A375 (cell line): ENCODE data around the gene LRRC42. TPM values are rescaled to one million over a fixed set of nuclear protein-coding genes. Genes with fewer than 3 reads are reported as not detected.

Experiments
- total RNA-seq: library from RNA; depleted of rRNA; stranded (reverse); fragments of >200 nt; shearing (Covaris generic); gene quantifications from 2 replicates; pipeline ENCODE4 v1.2.3, GENCODE V29; 2014; rRNA removed

Gene LRRC42, protein sequence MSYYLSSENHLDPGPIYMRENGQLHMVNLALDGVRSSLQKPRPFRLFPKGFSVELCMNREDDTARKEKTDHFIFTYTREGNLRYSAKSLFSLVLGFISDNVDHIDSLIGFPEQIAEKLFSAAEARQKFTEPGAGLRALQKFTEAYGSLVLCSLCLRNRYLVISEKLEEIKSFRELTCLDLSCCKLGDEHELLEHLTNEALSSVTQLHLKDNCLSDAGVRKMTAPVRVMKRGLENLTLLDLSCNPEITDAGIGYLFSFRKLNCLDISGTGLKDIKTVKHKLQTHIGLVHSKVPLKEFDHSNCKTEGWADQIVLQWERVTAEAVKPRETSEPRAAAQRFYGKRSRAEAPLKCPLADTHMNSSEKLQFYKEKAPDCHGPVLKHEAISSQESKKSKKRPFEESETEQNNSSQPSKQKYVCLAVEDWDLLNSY
- 15.8 and 17.8 TPM in 2 replicates for total RNA-seq

GRCh38 chr1:53946252-53947171 lies at the start of gene LRRC42:
Gene LRRC42, plus strand, starts transcription at chr1:53946350. Its CDS starts 5,650 bp downstream, at chr1:53952000.

GRCh38 chr1:53945433-53946251 lies 508 bp upstream of the LRRC42 start, which contains the start of gene IFT25:
Gene IFT25, minus strand, starts transcription at chr1:53945699. Its CDS starts 5,617 bp downstream, at chr1:53940082.

Other genes with a start within 250 kb of the LRRC42 start
- gene GLIS1, start 207.2 kb upstream of the LRRC42 start, total RNA-seq, result 0.08 TPM in 2 replicates
- 28.2 and 30.3 TPM in 2 replicates for gene NDC1, start 108.1 kb upstream of the LRRC42 start, total RNA-seq
- 12.6 and 13.6 TPM in 2 replicates for gene YIPF1, start 56.6 kb upstream of the LRRC42 start, total RNA-seq
- gene DIO1, start 52.2 kb upstream of the LRRC42 start, total RNA-seq, result not detected in 2 replicates
- gene IFT25, start 651 bp upstream of the LRRC42 start, total RNA-seq, result 55.2 and 61.4 TPM in 2 replicates
- gene LDLRAD1, start 71.8 kb downstream of the LRRC42 start, total RNA-seq, result not detected in 2 replicates
- gene TMEM59, start 106.9 kb downstream of the LRRC42 start, total RNA-seq, result 104 and 150 TPM in 2 replicates
- gene TCEANC2, start 107.3 kb downstream of the LRRC42 start, total RNA-seq, result 4.6 and 5.1 TPM in 2 replicates
- gene CDCP2, start 206.7 kb downstream of the LRRC42 start, total RNA-seq, result not detected in 2 replicates